ENCODE results near the gene CDK2. TPM values are rescaled to one million over a fixed set of nuclear protein-coding genes. Genes with fewer than 3 reads are reported as not detected.
A peak's percentile ranks its signal among the peaks of the same experiment; 100 is the strongest.
"Not testable (repeated sequence)": the region's sequence is repeated elsewhere in the genome, so short reads cannot be mapped to it uniquely, and the experiment has no call there.

Gene CDK2
- total RNA-seq, 1 donor from 2014 or later: 26.0 TPM

DNA sequence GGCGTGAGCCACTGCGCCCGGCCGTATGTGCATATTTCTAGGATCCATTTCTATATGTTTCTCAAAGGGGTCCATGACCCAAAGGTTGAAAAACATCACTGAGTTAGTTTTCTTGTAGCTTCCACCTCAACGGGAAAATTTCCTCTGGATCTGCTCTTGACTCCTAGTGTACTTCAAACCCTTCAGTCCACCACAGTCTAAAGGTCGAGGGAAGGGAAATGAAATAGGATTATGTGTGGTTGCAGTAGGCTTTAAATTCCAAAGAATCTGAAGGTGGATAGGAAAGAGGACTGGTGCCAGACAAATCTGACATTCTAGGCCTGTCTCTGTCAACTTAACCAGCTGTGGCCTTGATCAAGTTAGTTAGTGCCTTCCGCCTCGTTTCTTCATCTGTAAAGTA lies 28.7 kb downstream of the CDK2 start:
- intact Hi-C loops (cut with DNase I): no loop called here
- Histone ChIP-seq H3K4me1 (peaks cover 16% of the 10 kb centered on the region), H3K36me3 (peaks cover 0 to 45% of the 10 kb centered on the region in 2 donors), H3K27me3 (no peaks in the 10 kb centered on the region), H3K4me3 (no peak overlapping the region), H3K9me3 (no peaks in the 10 kb centered on the region), H3K27ac (no peak overlapping the region)
- no peak for DNase-seq (ENCODE audit: extremely low spot score in 2 of 2)
- TF ChIP-seq POLR2AphosphoS5 (IDR thresholded peaks at IDR 0.05; ENCODE audit: insufficient read depth in 1 of 2, low read depth in 1 of 2): no peak
- TF ChIP-seq POLR2A (IDR thresholded peaks at IDR 0.05): no peak
- TF ChIP-seq CTCF (IDR thresholded peaks at IDR 0.05): no peak

- intact Hi-C loops (cut with DNase I): loop anchor here (2.0 kb wide), 1 partner anchor 45 kb away; the partner anchor contains the start of gene RPS26
- Histone ChIP-seq H3K9me3 (no peaks in the 10 kb centered on the region), H3K4me1 (peaks cover 16% of the 10 kb centered on the region), H3K27ac (peak overlapping the region; percentile 76), H3K27me3 (no peaks in the 10 kb centered on the region), H3K4me3 (peak overlapping the region; percentile 65 to 68), H3K36me3 (peaks cover 0 to 36% of the 10 kb centered on the region in 2 donors)
- no peak for DNase-seq (ENCODE audit: extremely low spot score in 2 of 2)
- TF ChIP-seq CTCF (IDR thresholded peaks at IDR 0.05): peak; percentile 55 to 71 (median 57)
- TF ChIP-seq POLR2AphosphoS5 (IDR thresholded peaks at IDR 0.05; ENCODE audit: insufficient read depth in 1 of 2, low read depth in 1 of 2): peak in 1 of 2 donors; percentile 52
- no peak for TF ChIP-seq POLR2A (IDR thresholded peaks at IDR 0.05)
Observed at GRCh38 chr12:55996201-55996714, 29.6 kb downstream of the CDK2 start.

- H3K27me3 ChIP-seq: no peaks in the 10 kb centered on the region
- no peaks in the 10 kb centered on the region for H3K9me3 ChIP-seq
- intact Hi-C loops (cut with DNase I): loop anchor here (2.0 kb wide), 1 partner anchor 44 kb away; the partner anchor contains the start of gene RPS26
- peaks cover 16% of the 10 kb centered on the region for H3K4me1 ChIP-seq
- peaks cover 0 to 29% of the 10 kb centered on the region in 2 donors for H3K36me3 ChIP-seq
- TF ChIP-seq POLR2A (IDR thresholded peaks at IDR 0.05) (no peak), POLR2AphosphoS5 (IDR thresholded peaks at IDR 0.05; ENCODE audit: insufficient read depth in 1 of 2, low read depth in 1 of 2) (peak; percentile 80 to 88), CTCF (IDR thresholded peaks at IDR 0.05) (no peak)
- peak within 1 kb of the TSS; percentile 76 for H3K27ac ChIP-seq
- peak within 1 kb of the TSS; percentile 65 to 68 for H3K4me3 ChIP-seq
- DNase-seq (ENCODE audit: extremely low spot score in 2 of 2): peak in 1 of 2 donors; percentile 99
Observed at GRCh38 chr12:55996715-55997534, 30.3 kb downstream of the CDK2 start, which contains the start of gene SUOX. SUOX (plus strand) TSS chr12:55997276; CDS start chr12:56002222, 4,946 bp downstream.

DNA sequence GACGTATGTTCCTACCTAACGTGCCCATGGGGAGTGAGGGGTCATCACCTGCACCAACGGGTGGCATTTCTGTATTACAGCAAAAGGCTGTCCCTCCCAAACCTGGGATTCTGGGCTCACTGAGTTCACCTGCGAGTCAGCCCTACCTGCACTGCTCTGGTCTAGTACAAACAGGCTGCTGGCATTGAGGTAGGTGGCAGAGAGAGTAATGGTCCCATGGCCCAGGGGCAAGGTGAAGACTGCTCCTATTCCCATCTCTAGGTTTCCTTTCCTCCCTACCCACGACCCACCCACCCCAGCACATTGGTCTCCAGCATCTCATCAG lies 30.9 kb downstream of the CDK2 start:
- Histone ChIP-seq H3K36me3 (peaks cover 0 to 23% of the 10 kb centered on the region in 2 donors), H3K4me3 (peak overlapping the region; percentile 65 to 68), H3K4me1 (peaks cover 16% of the 10 kb centered on the region), H3K9me3 (no peaks in the 10 kb centered on the region), H3K27me3 (no peaks in the 10 kb centered on the region), H3K27ac (peak overlapping the region; percentile 76)
- DNase-seq (ENCODE audit: extremely low spot score in 2 of 2): no peak
- intact Hi-C loops (cut with DNase I): loop anchor here (2.0 kb wide), 1 partner anchor 43 kb away; the partner anchor contains the start of gene RPS26
- no peak for TF ChIP-seq POLR2AphosphoS5 (IDR thresholded peaks at IDR 0.05; ENCODE audit: insufficient read depth in 1 of 2, low read depth in 1 of 2)
- TF ChIP-seq POLR2A (IDR thresholded peaks at IDR 0.05): no peak
- TF ChIP-seq CTCF (IDR thresholded peaks at IDR 0.05): no peak

- H3K9me3 ChIP-seq; H3K27ac ChIP-seq; intact Hi-C loops (cut with DNase I); H3K27me3 ChIP-seq; DNase-seq (ENCODE audit: extremely low spot score in 2 of 2); H3K4me3 ChIP-seq: not testable (repeated sequence)
- Histone ChIP-seq H3K4me1 (peaks cover 16% of the 10 kb centered on the region), H3K36me3 (peaks cover 0 to 21% of the 10 kb centered on the region in 2 donors)
Observed at GRCh38 chr12:55999522-55999921, 32.9 kb downstream of the CDK2 start.

GRCh38 chr12:55999999-56000540 lies 33.4 kb downstream of the CDK2 start:
- Histone ChIP-seq H3K4me1 (peaks cover 16% of the 10 kb centered on the region), H3K36me3 (peaks cover 0 to 18% of the 10 kb centered on the region in 2 donors)
- DNase-seq (ENCODE audit: extremely low spot score in 2 of 2); intact Hi-C loops (cut with DNase I); H3K4me3 ChIP-seq; H3K9me3 ChIP-seq; H3K27ac ChIP-seq; H3K27me3 ChIP-seq: not testable (repeated sequence)
